Omental fat pad (tissue), 4 donors: ENCODE results near the gene ANKRD40. TPM values are rescaled to one million over a fixed set of nuclear protein-coding genes. Genes with fewer than 3 reads are reported as not detected.

Experiments
- ATAC-seq: fragments of 150-250 bp; one replicate; pipeline ENCODE4 v1.9.1; 2016; ENCODE audit warnings: mild to moderate bottlenecking, moderate library complexity; ENCODE audit not compliant: low FRiP score
- DNase-seq: peaks from one replicate; pipeline ENCODE4 v3.0.0-alpha.2; 2019; ENCODE audit warnings: low spot score
- CTCF ChIP-seq, 3 donors: fragments of 450-650 bp; IDR thresholded peaks; one replicate each; pipeline ENCODE4 v1.5.1; 2016 to 2017; ENCODE audit warnings: antibody characterized with exemption in 3 of 3, mild to moderate bottlenecking in 3 of 3, moderate library complexity in 2 of 3
- total RNA-seq, 4 donors: library from RNA; depleted of rRNA; stranded (reverse); fragments of >200 nt; gene quantifications; one replicate each; pipeline ENCODE4 v1.1.0, GENCODE V29; 2016

Gene ANKRD40
- total RNA-seq, 4 donors from 2014 or later: 55.7 to 82.4 (median 61.8) TPM

- no peak for DNase-seq
- TF ChIP-seq CTCF (IDR thresholded peaks at IDR 0.05): no peak
Measured at GRCh38 chr17:50721194-50722010, 13.7 kb upstream of the ANKRD40 start.

GRCh38 chr17:50719924-50720794, 12.4 kb upstream of the ANKRD40 start:
- no peak for ATAC-seq
- no peak for DNase-seq

More at GRCh38 chr17:50721194-50722010, 13.7 kb upstream of the ANKRD40 start:
- ATAC-seq: no peak

GRCh38 chr17:50719144-50719923, 11.6 kb upstream of the ANKRD40 start, which contains the start of gene LUC7L3:
LUC7L3 (plus strand) TSS chr17:50719603; CDS start chr17:50719733, 130 bp downstream.
- ATAC-seq: peak; percentile 97
- DNase-seq: peak; percentile 68
- no peak for TF ChIP-seq CTCF (IDR thresholded peaks at IDR 0.05)

More at GRCh38 chr17:50719924-50720794, 12.4 kb upstream of the ANKRD40 start:
- TF ChIP-seq CTCF (IDR thresholded peaks at IDR 0.05): no peak

DNA sequence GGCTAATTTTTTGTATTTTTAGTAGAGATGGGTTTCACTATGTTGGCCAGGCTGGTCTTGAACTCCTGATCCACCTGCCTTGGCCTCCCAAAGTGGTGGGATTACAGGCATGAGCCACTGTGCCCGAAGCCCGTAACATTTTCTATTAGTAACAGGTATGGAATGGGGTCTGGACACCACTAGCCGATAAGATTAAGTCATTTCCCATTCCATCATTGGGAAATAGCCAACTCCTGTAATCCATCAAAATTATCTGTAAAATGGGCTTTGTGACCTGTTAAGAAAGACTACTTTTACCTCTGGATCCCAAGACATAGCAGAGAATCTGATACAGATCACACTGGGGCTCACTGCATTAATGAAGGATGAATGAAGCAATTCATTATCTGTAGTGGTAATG, 7.8 kb upstream of the ANKRD40 start:
- TF ChIP-seq CTCF (IDR thresholded peaks at IDR 0.05): no peak
- ATAC-seq (no peak), DNase-seq (no peak)

DNA sequence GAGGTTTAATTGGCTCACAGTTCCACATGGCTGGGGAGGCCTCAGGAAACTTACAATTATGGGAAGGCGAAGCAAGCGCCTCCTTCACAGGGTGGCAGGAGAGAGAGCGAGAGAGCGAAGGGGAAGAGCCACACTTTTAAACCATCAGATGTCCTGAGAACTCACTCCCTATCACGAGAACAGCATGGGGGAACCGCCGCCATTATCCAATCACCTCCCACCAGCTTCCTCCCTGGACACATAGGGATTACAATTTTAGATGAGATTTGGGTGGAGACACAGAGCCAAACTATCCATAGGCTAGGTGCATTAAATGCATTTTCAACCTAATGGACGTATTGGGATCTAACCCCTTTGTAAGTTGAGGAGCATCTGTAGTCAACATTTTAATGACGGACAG, 4.9 kb upstream of the ANKRD40 start:
- DNase-seq: no peak
- no peak for ATAC-seq
- no peak for TF ChIP-seq CTCF (IDR thresholded peaks at IDR 0.05)

DNA sequence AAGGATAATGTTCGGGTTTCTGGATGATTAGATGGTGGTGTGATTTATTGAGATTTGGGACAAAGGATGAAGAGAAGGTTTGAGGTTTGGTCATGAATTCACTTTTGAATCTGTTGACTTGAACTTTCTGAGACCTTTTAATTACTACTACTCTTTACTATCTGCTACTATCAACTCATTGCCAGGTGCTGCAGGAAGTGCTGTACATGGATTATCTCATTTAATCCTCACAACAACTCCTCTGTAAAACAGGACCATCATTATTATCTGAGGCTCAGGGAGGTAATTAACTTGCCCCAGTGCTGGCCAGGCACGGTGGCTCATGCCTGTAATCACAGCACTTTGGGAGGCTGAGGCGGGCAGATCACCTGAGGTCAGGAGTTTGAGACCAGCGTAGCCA, 2.9 kb upstream of the ANKRD40 start:
- no peak for ATAC-seq
- no peak for DNase-seq
- no peak for TF ChIP-seq CTCF (IDR thresholded peaks at IDR 0.05)
